ENCODE results near the gene RIPOR2.

- no peak for TF ChIP-seq GATA3 (IDR thresholded peaks at IDR 0.05; ENCODE audit: low read depth, low read length)
- TF ChIP-seq GATA2 (IDR thresholded peaks at IDR 0.05; ENCODE audit: low read depth, low read length), result no peak
Observed at GRCh38 chr6:24777227-24777626, 158.5 kb downstream of the RIPOR2 start.

Measured in SH-SY5Y (cell line).